Natural killer cell treated with Interleukin-12 subunit alpha and Interleukin-12 subunit beta and Interleukin-15 and Interleukin-18, amount 100 ng/mL, for 72 hours (primary cell): ENCODE results near the gene SEMA3E. TPM values are rescaled to one million over a fixed set of nuclear protein-coding genes. Genes with fewer than 3 reads are reported as not detected.
"Not testable (repeated sequence)": the region's sequence is repeated elsewhere in the genome, so short reads cannot be mapped to it uniquely, and the experiment has no call there.

ENCODE experiments used
- ATAC-seq, 2 donors: fragments of 150-1000 bp; cut with Tn5 transposase in 1 of 2; sonication (Bioruptor Pico), chemical (Tn5 transposase) in 1 of 2; 2 replicates each; pipeline ENCODE4 v1.10.0; 2021
- DNase-seq: peaks from one replicate; pipeline ENCODE4 v3.0.0; 2022; ENCODE audit warnings: low spot score
- H3K27ac Mint-ChIP-seq, 2 donors: 1 replicate in 1 of 2; 2 replicates in 1 of 2; pipeline ENCODE4 v1.8.0; 2022; ENCODE audit warnings: mixed read lengths in 2 of 2, mild to moderate bottlenecking in 1 of 2, moderate library complexity in 1 of 2
- H3K27me3 Mint-ChIP-seq, 2 donors: 1 replicate in 1 of 2; 2 replicates in 1 of 2; pipeline ENCODE4 v1.8.0; 2022; ENCODE audit warnings: mixed read lengths in 2 of 2
- H3K36me3 Mint-ChIP-seq: one replicate; pipeline ENCODE4 v1.8.0; 2022; ENCODE audit warnings: mixed read lengths
- H3K4me1 Mint-ChIP-seq, 2 donors: 1 replicate in 1 of 2; 2 replicates in 1 of 2; pipeline ENCODE4 v1.8.0; 2022; ENCODE audit warnings: low read depth in 2 of 2, mixed read lengths in 2 of 2, mild to moderate bottlenecking in 1 of 2
- H3K4me3 Mint-ChIP-seq: one replicate; pipeline ENCODE4 v1.8.0; 2022; ENCODE audit warnings: mixed read lengths
- H3K9me3 Mint-ChIP-seq: 2 replicates; pipeline ENCODE4 v1.8.0; 2022; ENCODE audit warnings: mixed read lengths
- total RNA-seq, 2 donors: library from RNA; stranded (reverse); gene quantifications; one replicate each; pipeline ENCODE4 v1.2.3, GENCODE V29; 2022

The SEMA3E gene
- total RNA-seq, result not detected

DNA sequence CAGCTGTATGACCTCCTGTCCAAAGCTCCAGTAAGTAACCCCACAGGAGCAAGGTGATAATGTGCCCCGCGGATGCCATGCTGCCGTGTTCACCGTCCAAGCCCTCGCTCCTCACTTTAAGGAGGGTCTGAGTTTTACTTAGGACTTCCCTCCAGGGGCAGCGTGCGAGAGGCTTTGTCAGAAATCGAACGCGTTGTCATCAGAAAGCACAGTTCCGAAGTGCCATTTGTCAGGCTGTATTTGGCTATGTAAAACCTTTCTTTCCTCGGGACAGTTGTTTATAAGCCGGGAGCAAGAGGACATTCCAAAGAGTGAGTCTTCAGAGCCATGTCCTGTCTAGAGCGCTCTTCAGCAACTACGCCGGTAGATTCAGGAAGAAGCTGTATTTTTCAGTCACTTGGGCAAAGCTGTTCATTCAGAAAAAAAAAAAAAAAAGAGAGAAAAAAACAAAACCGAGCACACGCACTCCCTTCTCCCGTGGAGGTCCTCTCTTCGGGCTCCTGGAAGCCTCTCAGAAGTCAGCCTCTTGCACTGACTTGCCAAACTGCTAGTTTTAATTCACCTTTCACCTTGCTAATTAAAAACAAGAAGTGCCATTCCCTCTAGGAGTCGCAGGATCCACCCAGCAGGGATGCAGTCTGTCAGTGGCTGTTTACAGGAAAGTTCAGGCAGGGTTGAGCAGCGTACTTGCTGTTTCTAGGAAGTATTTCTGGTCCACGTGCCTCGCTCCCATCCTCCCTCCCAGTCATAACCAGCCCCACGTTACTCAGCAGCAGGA, at the start of gene SEMA3E:
TSS of gene SEMA3E (minus strand) at position 676 of the 778 bp plus-strand sequence.
- no peak within 1 kb of the TSS for H3K27ac Mint-ChIP-seq
- H3K9me3 Mint-ChIP-seq, result peaks cover 6% of the 10 kb centered on the region
- no peak within 1 kb of the TSS for H3K4me3 Mint-ChIP-seq
- peaks cover 0 to 3% of the 10 kb centered on the region in 2 donors for H3K27me3 Mint-ChIP-seq
- H3K36me3 Mint-ChIP-seq, result no peaks in the 10 kb centered on the region
- H3K4me1 Mint-ChIP-seq, result no peaks in the 10 kb centered on the region
- DNase-seq (no peak), ATAC-seq (no peak)

DNA sequence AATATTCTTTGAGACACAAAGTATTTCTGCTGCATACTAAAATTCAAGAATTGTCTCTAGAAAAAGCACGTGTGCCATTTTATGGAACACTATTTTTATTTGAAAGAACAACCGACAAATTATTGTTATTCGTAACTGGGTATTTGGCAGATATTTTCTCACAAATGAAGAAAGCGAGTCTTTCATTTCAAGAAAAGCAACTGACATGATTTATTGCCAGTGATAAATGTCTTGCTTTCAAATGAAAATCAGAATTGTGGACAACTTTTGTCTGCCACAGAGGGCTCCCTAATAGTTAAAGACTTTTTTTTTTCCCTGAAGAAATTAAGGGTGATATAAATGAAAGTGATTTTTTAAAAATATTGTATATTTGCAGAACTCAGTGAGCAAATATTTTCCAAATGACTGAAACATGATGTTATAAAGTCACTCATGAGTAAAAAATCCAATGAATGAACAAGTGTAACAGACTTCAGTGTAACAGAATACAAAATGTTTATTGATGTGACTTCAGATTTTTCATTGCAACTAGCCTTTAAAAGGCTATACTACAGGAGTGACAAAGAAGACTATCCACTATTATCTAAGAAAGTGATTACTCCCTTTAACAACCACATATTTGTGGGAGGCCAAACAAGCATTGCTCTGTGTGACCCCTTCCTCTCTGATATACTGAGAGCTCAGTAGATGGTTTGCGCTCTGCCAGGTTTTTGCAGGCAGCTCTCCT, 49.0 kb upstream of the SEMA3E start:
- H3K36me3 Mint-ChIP-seq, result peaks cover 11% of the 10 kb centered on the region
- H3K4me1 Mint-ChIP-seq, result no peaks in the 10 kb centered on the region
- DNase-seq (no peak), ATAC-seq (no peak)
- H3K27ac Mint-ChIP-seq, result no peak overlapping the region
- H3K9me3 Mint-ChIP-seq, result peaks cover 23% of the 10 kb centered on the region
- no peaks in the 10 kb centered on the region for H3K27me3 Mint-ChIP-seq
- no peak overlapping the region for H3K4me3 Mint-ChIP-seq

GRCh38 chr7:83696101-83696500, 47.2 kb upstream of the SEMA3E start:
- Mint-ChIP-seq H3K27me3 (no peaks in the 10 kb centered on the region), H3K36me3 (peaks cover 11% of the 10 kb centered on the region), H3K9me3 (peaks cover 17% of the 10 kb centered on the region), H3K4me1 (no peaks in the 10 kb centered on the region), H3K27ac (no peak overlapping the region), H3K4me3 (no peak overlapping the region)
- ATAC-seq (no peak), DNase-seq (no peak)

- Mint-ChIP-seq H3K4me3 (no peak overlapping the region), H3K27me3 (no peaks in the 10 kb centered on the region), H3K27ac (no peak overlapping the region), H3K36me3 (peaks cover 15% of the 10 kb centered on the region), H3K9me3 (peaks cover 21% of the 10 kb centered on the region), H3K4me1 (no peaks in the 10 kb centered on the region)
- DNase-seq, result no peak
- ATAC-seq, result no peak
These were observed 46.4 kb upstream of the SEMA3E start for GRCh38 chr7:83695128-83695960.

GRCh38 chr7:83693256-83693655, 44.3 kb upstream of the SEMA3E start:
- Mint-ChIP-seq H3K36me3 (peaks cover 9% of the 10 kb centered on the region), H3K27ac (no peak overlapping the region), H3K4me3 (no peak overlapping the region), H3K9me3 (peaks cover 9% of the 10 kb centered on the region), H3K27me3 (no peaks in the 10 kb centered on the region), H3K4me1 (no peaks in the 10 kb centered on the region)
- ATAC-seq (no peak), DNase-seq (no peak)

DNA sequence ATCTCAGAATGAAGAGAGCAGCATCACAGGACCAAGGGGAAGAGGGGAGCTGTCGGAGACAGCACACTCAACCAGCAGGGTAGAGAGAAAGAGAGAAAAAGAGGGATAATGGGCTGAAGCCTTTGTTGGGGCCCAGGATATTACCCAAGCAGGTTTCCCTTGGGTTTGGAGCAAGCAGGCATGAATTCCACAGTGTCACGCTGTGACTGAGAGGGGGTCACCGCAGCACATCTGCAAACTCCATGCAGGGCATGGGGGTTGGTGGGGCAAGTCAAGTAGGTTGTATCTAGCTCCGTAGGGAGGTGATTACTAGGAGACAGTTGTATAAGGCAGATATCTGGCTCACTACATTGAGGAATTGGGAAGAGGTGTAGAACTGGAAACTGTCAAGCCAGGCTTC, 42.2 kb upstream of the SEMA3E start:
- Mint-ChIP-seq H3K4me3 (no peak overlapping the region), H3K36me3 (peaks cover 5% of the 10 kb centered on the region), H3K9me3 (peaks cover 6% of the 10 kb centered on the region), H3K27me3 (no peaks in the 10 kb centered on the region), H3K4me1 (no peaks in the 10 kb centered on the region), H3K27ac (no peak overlapping the region)
- DNase-seq (no peak), ATAC-seq (no peak)

- Mint-ChIP-seq H3K4me1 (no peaks in the 10 kb centered on the region), H3K4me3 (no peak overlapping the region), H3K9me3 (peaks cover 6% of the 10 kb centered on the region), H3K27ac (no peak overlapping the region), H3K27me3 (no peaks in the 10 kb centered on the region), H3K36me3 (peaks cover 5% of the 10 kb centered on the region)
- DNase-seq (no peak), ATAC-seq (no peak)
These were observed 40.9 kb upstream of the SEMA3E start for GRCh38 chr7:83689855-83690254.

DNA sequence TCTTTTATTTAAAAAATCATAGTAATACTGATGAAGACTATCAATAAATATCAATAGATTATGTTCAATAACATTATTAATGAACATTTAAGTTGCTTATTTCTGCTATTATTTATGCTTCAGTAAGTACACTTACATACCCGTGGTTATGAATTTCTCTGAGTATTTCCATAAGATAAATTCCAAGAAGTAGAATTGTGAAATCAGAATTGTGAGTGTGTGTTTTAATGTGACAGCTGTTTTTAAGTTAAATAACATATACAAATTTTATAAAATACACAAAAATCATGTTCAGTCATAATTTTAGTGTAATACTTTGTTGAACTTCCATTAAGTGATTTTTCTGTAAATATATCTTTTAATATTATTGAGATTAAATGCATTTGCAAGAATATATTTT, 37.5 kb upstream of the SEMA3E start:
- no peak for ATAC-seq
- no peaks in the 10 kb centered on the region for H3K27me3 Mint-ChIP-seq

GRCh38 chr7:83684928-83685327, 36.0 kb upstream of the SEMA3E start:
- H3K36me3 Mint-ChIP-seq, result no peaks in the 10 kb centered on the region
- DNase-seq (no peak), ATAC-seq (no peak)
- H3K4me3 Mint-ChIP-seq, result no peak overlapping the region
- H3K27me3 Mint-ChIP-seq, result no peaks in the 10 kb centered on the region
- peaks cover 8% of the 10 kb centered on the region for H3K9me3 Mint-ChIP-seq
- H3K4me1 Mint-ChIP-seq, result no peaks in the 10 kb centered on the region
- no peak overlapping the region for H3K27ac Mint-ChIP-seq

More for the DNA sequence above, 37.5 kb upstream of the SEMA3E start:
- H3K27ac Mint-ChIP-seq, result no peak overlapping the region
- DNase-seq, result no peak
- peaks cover 12% of the 10 kb centered on the region for H3K9me3 Mint-ChIP-seq
- H3K36me3 Mint-ChIP-seq, result peaks cover 5% of the 10 kb centered on the region
- no peaks in the 10 kb centered on the region for H3K4me1 Mint-ChIP-seq
- no peak overlapping the region for H3K4me3 Mint-ChIP-seq

GRCh38 chr7:83681200-83681778, 32.4 kb upstream of the SEMA3E start:
- Mint-ChIP-seq H3K9me3 (peaks cover 8% of the 10 kb centered on the region), H3K4me1 (no peaks in the 10 kb centered on the region), H3K4me3 (no peak overlapping the region), H3K27me3 (no peaks in the 10 kb centered on the region), H3K27ac (no peak overlapping the region), H3K36me3 (peaks cover 8% of the 10 kb centered on the region)
- DNase-seq (no peak), ATAC-seq (no peak)

DNA sequence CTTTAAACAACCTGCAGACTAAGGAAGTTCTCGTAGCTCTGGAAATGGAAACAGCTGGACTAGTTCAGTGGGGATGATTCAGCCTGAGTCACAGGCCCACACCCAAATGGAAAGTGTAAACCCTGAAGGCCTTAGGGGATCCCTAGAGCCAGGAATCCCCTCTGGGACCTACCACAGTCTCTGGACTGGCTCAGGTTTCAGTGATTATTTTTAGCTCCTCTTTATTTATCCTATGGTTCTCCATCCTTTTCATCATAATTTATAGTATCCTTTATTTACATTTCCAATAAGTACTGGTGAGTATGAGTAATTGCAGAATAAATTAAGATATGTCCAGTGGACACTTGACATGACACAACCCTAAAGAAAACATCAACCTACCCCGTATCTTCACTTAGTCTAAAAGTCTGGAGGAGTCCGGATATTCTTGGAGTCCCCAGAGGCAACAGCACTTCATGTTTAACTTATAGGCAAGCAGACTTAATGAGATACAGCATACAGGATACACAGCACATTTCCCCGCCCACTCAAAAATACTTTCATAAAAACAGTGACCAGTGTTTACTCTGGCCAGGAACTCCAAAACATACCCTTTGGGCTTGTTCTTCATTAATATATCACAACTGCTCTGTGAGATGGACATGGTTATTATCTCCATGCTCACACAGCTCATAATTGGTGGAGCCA, 28.4 kb upstream of the SEMA3E start:
- Mint-ChIP-seq H3K36me3 (peaks cover 8% of the 10 kb centered on the region), H3K4me1 (no peaks in the 10 kb centered on the region), H3K4me3 (no peak overlapping the region), H3K27ac (no peak overlapping the region), H3K9me3 (peaks cover 10% of the 10 kb centered on the region), H3K27me3 (no peaks in the 10 kb centered on the region)
- DNase-seq (no peak), ATAC-seq (no peak)

GRCh38 chr7:83673291-83673690, 24.4 kb upstream of the SEMA3E start:
- not testable (repeated sequence) for DNase-seq, H3K9me3 Mint-ChIP-seq, H3K27me3 Mint-ChIP-seq, H3K4me3 Mint-ChIP-seq, H3K36me3 Mint-ChIP-seq, ATAC-seq, H3K27ac Mint-ChIP-seq, H3K4me1 Mint-ChIP-seq

GRCh38 chr7:83672157-83672556, 23.2 kb upstream of the SEMA3E start:
- no peak for ATAC-seq
- DNase-seq, result no peak
- H3K4me1 Mint-ChIP-seq, result no peaks in the 10 kb centered on the region
- H3K4me3 Mint-ChIP-seq, result no peak overlapping the region
- H3K9me3 Mint-ChIP-seq, result peaks cover 8% of the 10 kb centered on the region
- H3K36me3 Mint-ChIP-seq, result no peaks in the 10 kb centered on the region
- H3K27me3 Mint-ChIP-seq, result no peaks in the 10 kb centered on the region
- H3K27ac Mint-ChIP-seq, result no peak overlapping the region
